GM19438 (cell line): ENCODE results near the gene MRPL22.
"Not testable (repeated sequence)": the region's sequence is repeated elsewhere in the genome, so short reads cannot be mapped to it uniquely, and the experiment has no call there.

Source experiments
- ATAC-seq: cut with Tn5 transposase; IDR thresholded peaks from one replicate; pipeline ENCODE4 v1.9.1; 2021; ENCODE audit warnings: low read depth; ENCODE audit not compliant: unreplicated experiment

Gene MRPL22

DNA sequence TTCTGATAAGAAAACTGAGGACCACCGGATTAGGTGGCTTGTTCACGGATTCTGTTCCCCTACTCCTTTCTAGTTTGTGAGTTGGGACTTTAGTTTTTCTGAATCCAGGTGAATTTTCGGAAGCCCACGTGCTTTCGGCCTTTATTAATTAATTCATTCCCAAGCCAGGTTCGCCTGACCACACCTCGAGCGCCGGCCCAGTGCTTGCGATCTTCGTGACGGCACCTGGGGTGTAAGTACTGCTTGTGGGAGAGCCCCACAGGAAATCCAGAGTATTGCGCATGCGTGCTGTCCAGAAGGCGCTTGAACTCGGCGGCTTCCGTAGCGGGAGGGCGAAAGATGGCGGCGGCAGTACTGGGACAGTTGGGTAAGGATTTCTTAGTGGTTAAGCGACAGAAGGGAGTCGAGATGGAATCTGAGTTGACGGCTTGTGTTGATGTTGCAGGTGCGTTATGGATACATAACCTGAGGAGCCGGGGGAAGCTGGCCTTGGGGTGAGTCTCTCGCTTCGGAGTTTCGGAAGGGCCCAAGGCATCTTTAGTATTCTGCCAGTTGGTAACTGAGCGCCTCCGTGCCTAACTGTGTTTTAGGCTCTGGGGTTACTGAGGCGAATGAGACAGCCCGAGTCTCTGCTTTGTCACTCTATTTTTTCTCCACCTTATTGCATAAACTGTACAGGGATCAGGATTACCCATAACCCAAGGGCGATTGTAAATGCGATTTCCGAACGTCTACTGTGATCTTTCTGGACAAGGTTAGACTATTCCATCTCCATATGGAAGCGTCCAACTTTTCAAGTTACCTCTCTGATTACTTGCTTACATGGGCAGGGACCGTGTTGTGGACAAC is at the start of gene MRPL22:
MRPL22 (plus strand) TSS at position 302 of the 849 bp plus-strand sequence; CDS start at position 340, 38 bp downstream.
- peak; percentile 54 for ATAC-seq

DNA sequence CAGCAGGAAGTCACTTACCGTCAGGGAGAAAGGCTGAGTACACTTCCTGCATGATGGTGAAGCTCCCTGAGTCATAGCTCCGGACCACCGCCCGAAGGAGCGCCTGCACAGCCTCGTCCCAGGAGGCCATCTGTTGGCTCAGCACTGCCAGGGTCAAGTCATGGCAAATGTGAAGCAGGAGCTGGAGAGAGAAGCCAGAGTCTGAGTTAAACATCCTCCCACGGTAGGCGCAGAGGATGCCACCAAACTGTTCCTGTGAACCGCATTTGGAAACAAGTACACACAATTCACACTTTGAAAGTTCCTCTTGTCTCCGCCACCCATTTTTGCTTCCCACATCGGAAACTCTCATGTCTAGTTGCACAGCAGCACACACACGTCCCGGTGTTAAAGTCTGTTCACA is 48.5 kb upstream of the MRPL22 start:
- no peak for ATAC-seq

GRCh38 chr5:154893381-154893780 is 47.5 kb upstream of the MRPL22 start:
- no peak for ATAC-seq

GRCh38 chr5:154895606-154896561 is 45.0 kb upstream of the MRPL22 start:
- no peak for ATAC-seq

DNA sequence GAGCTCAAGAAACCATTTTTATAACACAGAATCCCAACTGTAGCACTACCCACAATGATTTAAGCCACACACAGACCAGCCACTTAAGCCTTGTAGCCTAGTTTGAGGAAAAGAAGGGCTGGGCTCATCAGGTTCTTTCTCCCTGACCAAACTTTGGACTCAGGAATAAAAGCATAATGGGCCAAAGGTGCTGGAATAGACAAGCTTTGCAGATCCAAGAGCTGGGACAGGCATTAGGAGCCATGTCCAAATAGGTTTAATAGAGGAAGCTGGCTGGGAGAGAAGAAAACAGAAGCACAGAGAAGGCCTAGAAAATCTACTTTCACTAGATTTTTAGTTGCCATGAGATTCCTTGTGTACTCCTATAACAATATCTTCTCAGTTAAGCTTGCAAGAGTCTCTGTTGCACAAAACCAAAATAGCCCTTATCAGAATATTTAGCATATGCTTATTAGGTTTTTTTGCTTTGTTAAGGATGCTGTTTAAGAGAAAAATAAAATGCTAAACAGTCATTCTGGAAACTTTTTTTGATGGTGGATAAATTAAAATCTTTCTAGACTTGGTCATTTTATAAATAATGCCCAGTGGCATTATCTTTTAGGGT is 44.2 kb upstream of the MRPL22 start:
- ATAC-seq: no peak

GRCh38 chr5:154898210-154898609 is 42.7 kb upstream of the MRPL22 start:
- ATAC-seq: no peak

- ATAC-seq: no peak
Measured at GRCh38 chr5:154899151-154899816, 41.6 kb upstream of the MRPL22 start.

GRCh38 chr5:154900066-154900465 is 40.8 kb upstream of the MRPL22 start:
- ATAC-seq: no peak

GRCh38 chr5:154901276-154901675 is 39.6 kb upstream of the MRPL22 start:
- no peak for ATAC-seq

- ATAC-seq: no peak
Measured at GRCh38 chr5:154901913-154902312, 39.0 kb upstream of the MRPL22 start.

GRCh38 chr5:154905601-154906000 is 35.3 kb upstream of the MRPL22 start:
- not testable (repeated sequence) for ATAC-seq

GRCh38 chr5:154916874-154917273 is 24.0 kb upstream of the MRPL22 start:
- ATAC-seq: no peak

DNA sequence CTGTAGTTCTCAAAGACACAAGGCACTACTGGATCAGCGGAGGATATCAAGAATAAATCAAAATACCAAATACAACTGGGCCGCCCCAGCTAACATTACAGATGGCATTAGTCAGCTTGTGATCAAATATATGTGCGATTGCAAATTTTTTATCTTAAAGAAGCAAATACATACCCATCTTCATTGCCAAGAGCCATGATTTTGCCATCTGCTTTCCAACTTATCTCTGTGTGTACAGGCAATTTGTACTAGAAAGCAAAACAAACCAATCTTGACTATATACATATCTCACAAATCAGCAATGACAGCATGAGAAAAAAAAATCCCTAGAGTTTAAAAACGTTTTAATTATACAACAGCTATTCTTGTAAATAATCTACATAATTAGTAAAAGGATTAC is 23.1 kb upstream of the MRPL22 start:
- ATAC-seq: no peak

- no peak for ATAC-seq
Measured at GRCh38 chr5:154923441-154924430, 17.1 kb upstream of the MRPL22 start.

DNA sequence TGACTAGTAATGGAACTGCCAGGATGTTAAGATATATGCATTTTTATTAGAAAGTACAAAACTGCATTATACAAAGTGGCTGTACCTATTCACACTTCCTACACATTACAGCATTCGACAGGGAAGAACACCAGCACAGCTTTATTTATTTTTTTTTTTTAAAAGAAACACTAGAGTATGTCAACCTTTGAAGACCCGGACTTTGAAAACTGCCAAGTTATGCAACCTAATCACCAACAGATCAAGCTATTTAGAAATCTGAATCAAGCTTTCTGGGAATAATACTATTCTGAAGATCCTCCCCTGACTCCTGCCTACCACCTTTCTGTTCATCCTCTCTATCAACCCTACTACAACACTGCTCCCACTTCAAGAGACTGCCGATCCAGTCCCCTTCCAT is 7.3 kb upstream of the MRPL22 start:
- ATAC-seq: no peak

DNA sequence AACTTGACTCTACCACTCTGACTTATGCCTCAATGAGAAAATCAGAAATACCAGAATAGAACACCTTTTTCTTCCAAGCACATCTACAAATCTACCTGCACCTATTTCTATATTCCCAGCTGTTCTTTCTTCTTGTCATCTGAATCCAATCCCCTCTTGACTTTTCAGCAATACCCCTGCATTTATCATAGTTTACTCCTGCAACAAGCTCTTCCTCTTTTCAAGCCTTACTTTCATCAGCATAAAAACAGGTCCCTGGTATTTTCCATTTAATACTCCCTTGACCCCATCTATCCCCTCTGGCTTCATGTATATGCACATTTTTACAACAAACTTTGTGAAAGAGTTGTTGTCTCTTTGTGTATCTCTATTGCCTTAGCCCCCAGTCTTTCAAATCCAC is 6.0 kb upstream of the MRPL22 start:
- ATAC-seq: no peak

DNA sequence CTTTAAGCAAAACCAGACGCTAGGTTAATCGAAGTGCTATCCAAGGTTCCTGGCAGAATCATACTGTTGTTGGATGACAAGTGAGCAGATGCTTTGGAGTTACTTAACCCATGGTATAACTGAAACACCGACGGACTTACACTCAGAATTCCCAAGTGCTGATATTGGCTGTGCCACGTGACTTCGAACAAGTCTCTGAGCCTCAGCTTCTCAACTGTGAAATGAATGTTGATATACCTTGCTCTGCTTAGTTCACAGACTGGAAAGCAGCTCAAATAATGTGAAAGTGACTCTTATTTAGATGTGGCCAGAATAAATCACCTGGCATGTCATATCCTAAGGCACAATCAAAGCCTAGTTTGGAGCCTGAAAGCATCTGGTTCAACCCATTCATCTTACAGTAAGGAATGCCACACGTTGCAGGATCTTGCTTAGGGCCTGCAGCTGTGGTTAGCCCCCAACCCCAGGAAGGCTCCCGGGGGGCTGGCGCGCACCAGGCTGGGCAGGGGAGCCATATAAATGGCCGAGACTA is 3.6 kb upstream of the MRPL22 start:
- ATAC-seq: no peak

- ATAC-seq: peak; percentile 81
Measured at GRCh38 chr5:154937718-154938466, 3.0 kb upstream of the MRPL22 start, which contains the start of gene GEMIN5. Gene GEMIN5, minus strand, starts transcription at chr5:154938211. Its CDS starts 78 bp downstream, at chr5:154938133.
